Fibroblast of the aortic adventitia (primary cell): ENCODE results near the gene KANK4. TPM values are rescaled to one million over a fixed set of nuclear protein-coding genes. Genes with fewer than 3 reads are reported as not detected.

Experiments
- DNase-seq: peaks from one replicate; pipeline ENCODE4 v3.0.0-alpha.2; 2010; ENCODE audit warnings: low read depth
- H3K4me3 ChIP-seq: 2 replicates; pipeline ENCODE4 v1.5.1; 2011; ENCODE audit warnings: low read depth, mild to moderate bottlenecking, control low read depth, low read length, moderate library complexity
- total RNA-seq: library from RNA; depleted of rRNA; stranded (reverse); fragments of >200 nt; gene quantifications from 2 replicates; pipeline ENCODE4 v1.2.3, GENCODE V29; 2012; ENCODE audit warnings: low replicate concordance
- TF ChIP-seq, protein P1 (sequence below): IDR thresholded peaks from 2 replicates; pipeline ENCODE4 v1.5.1; 2011; ENCODE audit warnings: mild to moderate bottlenecking, low read length, control low read depth, inconsistent platforms; ENCODE audit not compliant: insufficient read depth

KANK4 gene
- total RNA-seq, 1 donor = 0.09 TPM

DNA sequence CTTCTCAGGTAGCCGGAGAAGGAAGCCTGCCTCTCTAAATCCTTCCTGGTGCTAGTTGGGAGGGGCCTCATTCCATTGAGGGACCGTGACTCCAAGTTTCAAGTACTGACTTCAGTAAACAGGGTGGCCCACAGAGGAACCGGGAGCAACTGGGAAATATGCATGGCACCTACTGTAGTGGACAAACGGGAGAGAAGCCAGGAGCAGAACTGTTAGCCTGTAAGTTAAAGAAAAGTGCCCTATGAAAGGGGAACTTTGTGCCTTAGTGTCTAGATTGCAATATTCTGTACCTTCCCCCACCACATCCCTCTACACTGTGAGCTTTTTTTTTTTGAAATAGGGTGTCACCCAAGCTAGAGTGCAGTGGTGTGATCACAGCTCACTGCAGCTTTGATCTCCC is 33.2 kb upstream of the KANK4 start:
- TF ChIP-seq, protein P1, sequence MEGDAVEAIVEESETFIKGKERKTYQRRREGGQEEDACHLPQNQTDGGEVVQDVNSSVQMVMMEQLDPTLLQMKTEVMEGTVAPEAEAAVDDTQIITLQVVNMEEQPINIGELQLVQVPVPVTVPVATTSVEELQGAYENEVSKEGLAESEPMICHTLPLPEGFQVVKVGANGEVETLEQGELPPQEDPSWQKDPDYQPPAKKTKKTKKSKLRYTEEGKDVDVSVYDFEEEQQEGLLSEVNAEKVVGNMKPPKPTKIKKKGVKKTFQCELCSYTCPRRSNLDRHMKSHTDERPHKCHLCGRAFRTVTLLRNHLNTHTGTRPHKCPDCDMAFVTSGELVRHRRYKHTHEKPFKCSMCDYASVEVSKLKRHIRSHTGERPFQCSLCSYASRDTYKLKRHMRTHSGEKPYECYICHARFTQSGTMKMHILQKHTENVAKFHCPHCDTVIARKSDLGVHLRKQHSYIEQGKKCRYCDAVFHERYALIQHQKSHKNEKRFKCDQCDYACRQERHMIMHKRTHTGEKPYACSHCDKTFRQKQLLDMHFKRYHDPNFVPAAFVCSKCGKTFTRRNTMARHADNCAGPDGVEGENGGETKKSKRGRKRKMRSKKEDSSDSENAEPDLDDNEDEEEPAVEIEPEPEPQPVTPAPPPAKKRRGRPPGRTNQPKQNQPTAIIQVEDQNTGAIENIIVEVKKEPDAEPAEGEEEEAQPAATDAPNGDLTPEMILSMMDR = no peak
- DNase-seq = no peak
- H3K4me3 ChIP-seq = no peak overlapping the region

DNA sequence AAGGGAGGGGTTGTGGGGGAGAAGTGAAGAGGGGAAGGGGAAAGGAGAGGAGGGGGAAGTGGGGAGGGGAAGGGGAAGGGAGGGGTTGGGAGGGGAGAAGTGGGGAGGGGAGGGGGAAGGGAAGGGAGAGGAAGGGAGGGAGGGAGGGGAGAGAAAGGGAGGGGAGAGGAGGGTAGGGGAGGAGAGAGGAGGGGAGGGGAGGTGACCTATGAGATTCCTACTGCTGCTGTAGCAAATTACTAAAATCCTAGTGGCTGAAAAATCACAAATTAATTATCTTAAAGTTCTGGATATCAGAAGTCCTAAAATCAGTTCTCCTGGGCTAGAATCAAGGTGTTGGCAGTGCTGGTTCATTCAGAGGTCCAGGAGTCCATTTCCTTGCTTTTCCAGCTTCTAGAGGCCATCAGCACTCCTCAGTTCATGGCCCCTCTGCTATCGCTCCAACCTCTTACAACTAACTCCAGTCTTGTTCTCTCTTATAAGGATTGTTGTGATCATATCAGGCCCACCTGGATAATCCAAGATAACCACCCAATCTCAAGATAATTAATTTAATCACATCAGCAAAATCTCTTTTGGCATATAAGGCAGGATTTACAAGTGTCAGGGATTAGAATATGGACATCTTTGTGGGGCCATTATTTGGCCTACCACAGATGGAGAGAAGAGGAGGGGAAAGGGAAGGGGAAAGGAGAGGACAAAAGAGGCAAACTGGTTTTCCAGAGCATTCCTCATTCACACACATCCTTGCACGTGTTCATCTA is 30.4 kb upstream of the KANK4 start:
- TF ChIP-seq, protein P1 = no peak
- DNase-seq = no peak
- no peak overlapping the region for H3K4me3 ChIP-seq

DNA sequence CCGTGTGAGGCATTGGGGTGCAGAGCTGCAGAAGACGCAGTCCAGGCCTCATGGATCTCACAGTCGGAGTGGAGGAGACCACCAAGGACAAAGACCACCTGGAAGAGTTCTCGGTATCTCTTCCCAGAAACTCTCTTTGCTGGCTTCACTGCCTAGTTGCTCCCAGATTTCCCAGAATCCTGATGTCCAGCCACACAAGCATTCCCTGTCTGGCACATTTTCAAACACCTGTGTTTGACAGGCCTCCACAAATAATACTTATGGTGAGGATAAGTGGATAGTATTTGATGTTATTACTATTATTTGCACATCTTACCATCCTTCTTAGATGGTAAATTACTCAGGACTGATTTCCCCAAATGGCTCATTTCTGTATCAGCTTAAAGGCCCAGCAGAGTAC is 27.7 kb upstream of the KANK4 start:
- no peak overlapping the region for H3K4me3 ChIP-seq
- TF ChIP-seq, protein P1 = no peak
- no peak for DNase-seq

DNA sequence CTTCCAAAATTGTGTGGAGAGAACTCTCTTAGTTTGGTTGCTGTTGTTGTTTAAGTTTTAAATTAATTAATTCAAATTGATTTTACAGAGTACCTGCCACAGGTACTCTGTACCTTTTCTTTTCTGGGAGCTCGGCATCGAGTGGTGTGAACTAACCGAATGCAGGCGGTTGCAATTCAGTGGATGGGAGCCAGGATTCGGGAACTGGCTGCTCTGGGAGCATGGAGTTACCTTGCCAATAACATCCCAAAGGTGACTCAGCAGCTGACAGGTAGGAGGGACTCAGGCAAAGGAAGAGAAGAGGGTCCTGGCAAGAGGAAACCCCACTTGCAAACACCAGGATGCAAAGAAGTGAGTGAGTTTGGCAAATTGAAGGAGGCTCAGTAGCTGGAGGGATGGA is 24.7 kb upstream of the KANK4 start:
- no peak overlapping the region for H3K4me3 ChIP-seq
- TF ChIP-seq, protein P1 = no peak
- DNase-seq = no peak

DNA sequence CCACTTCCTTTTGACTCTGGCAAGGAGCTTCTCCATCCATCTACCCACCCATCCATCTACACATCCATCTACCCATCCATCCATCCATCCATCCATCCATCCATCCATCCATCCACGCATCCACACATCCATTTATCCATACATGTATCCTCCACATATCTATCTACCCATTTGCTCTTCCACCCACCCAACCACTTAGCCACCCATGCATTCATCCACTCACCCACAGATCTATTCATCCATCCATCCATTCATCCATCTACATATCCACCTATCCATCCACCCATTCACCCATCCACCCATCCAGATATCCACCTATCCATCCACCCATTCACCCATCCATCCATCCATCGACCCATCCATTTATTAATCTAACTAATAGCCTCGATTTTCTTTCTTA is 23.0 kb upstream of the KANK4 start:
- DNase-seq = no peak
- TF ChIP-seq, protein P1 = no peak

DNA sequence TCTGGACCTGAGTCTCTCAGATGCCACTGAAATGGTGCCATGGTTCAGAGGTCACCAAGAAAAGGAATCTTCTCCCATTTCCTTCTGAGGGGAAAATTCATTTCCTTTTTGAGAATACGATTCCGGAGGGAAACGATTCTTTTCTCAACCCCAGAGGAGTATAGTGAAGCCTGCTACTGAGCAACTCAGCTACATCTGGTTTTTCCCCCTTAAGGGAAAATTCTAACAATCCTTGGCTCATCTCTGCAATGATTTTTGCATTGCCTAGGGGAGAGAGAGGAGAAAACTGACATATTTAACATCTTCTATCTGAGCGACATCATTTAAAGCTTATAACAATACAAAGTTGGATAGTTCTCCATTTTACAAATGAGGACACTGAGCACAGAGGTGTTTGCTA is 22.4 kb upstream of the KANK4 start:
- TF ChIP-seq, protein P1 = no peak
- no peak overlapping the region for H3K4me3 ChIP-seq
- DNase-seq = no peak

More for the DNA sequence above, 23.0 kb upstream of the KANK4 start:
- H3K4me3 ChIP-seq = no peak overlapping the region

DNA sequence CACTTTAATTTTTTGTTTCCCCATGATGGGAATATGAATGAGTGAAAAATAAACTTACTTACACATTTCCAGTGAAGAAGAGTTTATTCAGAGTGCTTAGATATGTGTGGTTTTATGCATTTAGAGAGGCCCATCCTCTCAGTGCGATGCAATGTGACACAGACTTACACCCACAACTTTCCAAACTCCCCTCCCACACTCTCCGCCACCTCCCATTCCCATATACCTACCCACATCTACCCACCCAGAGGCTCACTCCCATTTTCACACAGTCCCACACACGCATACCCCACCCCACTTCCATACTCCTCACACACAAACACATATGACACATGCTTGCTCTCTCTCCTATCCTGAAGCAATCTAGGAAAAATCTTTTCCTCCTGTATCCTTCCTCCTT is 21.9 kb upstream of the KANK4 start:
- TF ChIP-seq, protein P1 = no peak
- no peak for DNase-seq
- no peak overlapping the region for H3K4me3 ChIP-seq
